Brain microvascular endothelial cell (primary cell): ENCODE data around the gene GFOD2.
"Not testable (repeated sequence)": the region's sequence is repeated elsewhere in the genome, so short reads cannot be mapped to it uniquely, and the experiment has no call there.

Experiments
- DNase-seq: peaks from one replicate; pipeline ENCODE4 v3.0.0-alpha.2; 2020
- H3K27ac ChIP-seq: fragments of 250-450 bp; sonication (Bioruptor Pico); 2 replicates; pipeline ENCODE4 v1.5.1; 2020; ENCODE audit warnings: mild to moderate bottlenecking, moderate library complexity
- H3K27me3 ChIP-seq: fragments of 250-450 bp; sonication (Bioruptor Pico); replicated peaks from 2 replicates; pipeline ENCODE4 v1.5.1; 2020; ENCODE audit warnings: mild to moderate bottlenecking
- H3K36me3 ChIP-seq: fragments of 250-450 bp; sonication (Bioruptor Pico); replicated peaks from 2 replicates; pipeline ENCODE4 v1.5.1; 2020; ENCODE audit warnings: mild to moderate bottlenecking
- H3K4me3 ChIP-seq: 2 replicates; pipeline ENCODE4 v1.5.1; 2011; ENCODE audit warnings: low read depth, mild to moderate bottlenecking, control low read depth, low read length, moderate library complexity
- in situ Hi-C: cut with HindIII; loops from 2 replicates; pipeline ENCODE4 v1.10.0; 2017; ENCODE audit warnings: low sequenced_read_pairs, low pct_ligation_motif_present
- TF ChIP-seq, protein P1 (sequence below): IDR thresholded peaks from 2 replicates; pipeline ENCODE4 v1.5.1; 2011; ENCODE audit warnings: low read depth, mild to moderate bottlenecking, moderate library complexity, low read length, control low read depth, inconsistent platforms; ENCODE audit errors: missing control alignments

GFOD2 gene

GRCh38 chr16:67752641-67753040 is 33.5 kb upstream of the GFOD2 start:
- no peak for DNase-seq
- Histone ChIP-seq H3K4me3 (no peak overlapping the region), H3K36me3 (no peaks in the 10 kb centered on the region), H3K27ac (no peak overlapping the region), H3K27me3 (no peaks in the 10 kb centered on the region)
- TF ChIP-seq, protein P1, sequence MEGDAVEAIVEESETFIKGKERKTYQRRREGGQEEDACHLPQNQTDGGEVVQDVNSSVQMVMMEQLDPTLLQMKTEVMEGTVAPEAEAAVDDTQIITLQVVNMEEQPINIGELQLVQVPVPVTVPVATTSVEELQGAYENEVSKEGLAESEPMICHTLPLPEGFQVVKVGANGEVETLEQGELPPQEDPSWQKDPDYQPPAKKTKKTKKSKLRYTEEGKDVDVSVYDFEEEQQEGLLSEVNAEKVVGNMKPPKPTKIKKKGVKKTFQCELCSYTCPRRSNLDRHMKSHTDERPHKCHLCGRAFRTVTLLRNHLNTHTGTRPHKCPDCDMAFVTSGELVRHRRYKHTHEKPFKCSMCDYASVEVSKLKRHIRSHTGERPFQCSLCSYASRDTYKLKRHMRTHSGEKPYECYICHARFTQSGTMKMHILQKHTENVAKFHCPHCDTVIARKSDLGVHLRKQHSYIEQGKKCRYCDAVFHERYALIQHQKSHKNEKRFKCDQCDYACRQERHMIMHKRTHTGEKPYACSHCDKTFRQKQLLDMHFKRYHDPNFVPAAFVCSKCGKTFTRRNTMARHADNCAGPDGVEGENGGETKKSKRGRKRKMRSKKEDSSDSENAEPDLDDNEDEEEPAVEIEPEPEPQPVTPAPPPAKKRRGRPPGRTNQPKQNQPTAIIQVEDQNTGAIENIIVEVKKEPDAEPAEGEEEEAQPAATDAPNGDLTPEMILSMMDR = no peak
- in situ Hi-C loops = no loop called here

DNA sequence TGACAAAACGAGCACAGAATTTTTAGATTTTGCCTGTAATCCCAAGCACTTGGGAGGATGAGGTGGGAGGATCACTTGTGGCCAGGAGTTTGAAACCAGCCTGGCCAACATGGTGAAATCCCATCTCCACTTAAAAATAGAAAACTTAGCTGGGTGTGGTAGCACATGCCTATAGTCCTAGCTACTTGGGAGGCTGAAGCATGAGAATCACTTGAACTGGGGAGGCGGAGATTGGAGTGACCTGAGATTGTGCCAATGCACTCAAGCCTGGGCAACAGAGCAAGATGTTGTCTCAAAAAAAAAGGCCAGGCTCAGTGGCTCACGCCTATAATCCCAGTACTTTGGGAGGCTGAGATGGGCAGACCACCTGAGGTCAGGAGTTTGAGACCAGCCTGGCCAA is 32.2 kb upstream of the GFOD2 start:
- H3K27ac ChIP-seq, DNase-seq, H3K36me3 ChIP-seq, H3K4me3 ChIP-seq, H3K27me3 ChIP-seq, in situ Hi-C loops: not testable (repeated sequence)

GRCh38 chr16:67750466-67750865 is 31.4 kb upstream of the GFOD2 start:
- no peaks in the 10 kb centered on the region for H3K36me3 ChIP-seq
- H3K27ac ChIP-seq = no peak overlapping the region
- H3K27me3 ChIP-seq = no peaks in the 10 kb centered on the region
- no peak overlapping the region for H3K4me3 ChIP-seq
- no peak for DNase-seq
- TF ChIP-seq, protein P1 = no peak
- in situ Hi-C loops = no loop called here

DNA sequence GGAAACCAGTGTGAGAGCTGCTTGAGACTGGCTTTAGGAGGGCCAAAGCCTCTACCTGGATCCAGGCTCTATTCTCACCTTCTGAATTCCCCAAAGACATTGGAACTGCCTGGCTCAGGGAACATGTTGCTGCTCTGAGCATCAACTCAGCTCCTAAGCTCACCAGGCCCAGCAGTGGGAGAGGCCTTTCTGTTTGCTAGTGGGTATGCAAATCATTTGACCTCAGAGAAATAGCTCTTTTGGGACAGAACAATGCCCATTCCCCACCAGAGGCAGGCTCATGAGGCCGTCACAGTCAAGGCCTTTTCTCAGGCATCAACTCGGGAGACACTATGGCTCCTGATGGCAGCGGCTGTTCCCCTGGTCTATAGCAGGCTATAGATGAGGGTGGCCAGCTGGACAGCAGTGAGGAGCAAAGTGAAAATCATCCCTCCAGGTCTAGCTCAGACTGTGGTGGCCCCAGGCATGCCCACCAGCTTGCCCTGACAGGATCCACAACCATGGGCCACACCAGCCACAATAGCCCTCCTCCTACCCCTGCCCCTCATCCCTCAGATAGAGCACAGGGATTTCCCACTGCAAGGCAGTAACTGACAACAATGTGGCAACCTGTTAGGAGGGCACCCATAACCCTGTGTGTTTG is 30.4 kb upstream of the GFOD2 start:
- TF ChIP-seq, protein P1 = no peak
- H3K27ac ChIP-seq = no peak overlapping the region
- H3K36me3 ChIP-seq = no peaks in the 10 kb centered on the region
- in situ Hi-C loops = no loop called here
- H3K4me3 ChIP-seq = no peak overlapping the region
- DNase-seq = no peak
- no peaks in the 10 kb centered on the region for H3K27me3 ChIP-seq

- H3K36me3 ChIP-seq = peaks cover 5% of the 10 kb centered on the region
- DNase-seq = no peak
- no peak overlapping the region for H3K4me3 ChIP-seq
- TF ChIP-seq, protein P1 = no peak
- no peak overlapping the region for H3K27ac ChIP-seq
- no peaks in the 10 kb centered on the region for H3K27me3 ChIP-seq
- in situ Hi-C loops = no loop called here
Measured at GRCh38 chr16:67748834-67749233, 29.7 kb upstream of the GFOD2 start.

GRCh38 chr16:67746846-67747245 is 27.7 kb upstream of the GFOD2 start:
- TF ChIP-seq, protein P1 = no peak
- Histone ChIP-seq H3K27me3 (no peaks in the 10 kb centered on the region), H3K27ac (no peak overlapping the region), H3K36me3 (peaks cover 9% of the 10 kb centered on the region), H3K4me3 (no peak overlapping the region)
- in situ Hi-C loops = no loop called here
- DNase-seq = no peak
